ENCODE results near the gene KCNJ18.
"Not testable (repeated sequence)": the region's sequence is repeated elsewhere in the genome, so short reads cannot be mapped to it uniquely, and the experiment has no call there.

The KCNJ18 gene

GRCh38 chr17:21738877-21739474, 46.7 kb downstream of the KCNJ18 start:
- DNase-seq; ATAC-seq; H3K27me3 Mint-ChIP-seq; H3K27ac Mint-ChIP-seq; H3K36me3 Mint-ChIP-seq (ENCODE audit: low read depth); H3K4me3 Mint-ChIP-seq; H3K4me1 Mint-ChIP-seq; H3K9me3 Mint-ChIP-seq: not testable (repeated sequence)

- not testable (repeated sequence) for H3K4me1 Mint-ChIP-seq; H3K27me3 Mint-ChIP-seq; H3K4me3 Mint-ChIP-seq; DNase-seq; H3K27ac Mint-ChIP-seq; H3K36me3 Mint-ChIP-seq (ENCODE audit: low read depth); H3K9me3 Mint-ChIP-seq
- ATAC-seq, result peak; percentile 18
Observed at GRCh38 chr17:21739485-21739884, 47.2 kb downstream of the KCNJ18 start.

GRCh38 chr17:21740836-21741235, 48.5 kb downstream of the KCNJ18 start:
- not testable (repeated sequence) for DNase-seq; H3K27me3 Mint-ChIP-seq; H3K36me3 Mint-ChIP-seq (ENCODE audit: low read depth); H3K4me1 Mint-ChIP-seq; ATAC-seq; H3K27ac Mint-ChIP-seq; H3K4me3 Mint-ChIP-seq; H3K9me3 Mint-ChIP-seq

- not testable (repeated sequence) for H3K4me1 Mint-ChIP-seq; ATAC-seq; H3K36me3 Mint-ChIP-seq (ENCODE audit: low read depth); DNase-seq; H3K27me3 Mint-ChIP-seq; H3K27ac Mint-ChIP-seq; H3K9me3 Mint-ChIP-seq; H3K4me3 Mint-ChIP-seq
Observed at GRCh38 chr17:21741520-21741919, 49.2 kb downstream of the KCNJ18 start.

- Mint-ChIP-seq H3K4me3 (no peak overlapping the region), H3K36me3 (ENCODE audit: low read depth) (no peaks in the 10 kb centered on the region), H3K4me1 (no peaks in the 10 kb centered on the region), H3K27me3 (no peaks in the 10 kb centered on the region), H3K27ac (no peak overlapping the region), H3K9me3 (no peaks in the 10 kb centered on the region)
- DNase-seq, result no peak
- no peak for ATAC-seq
Observed at GRCh38 chr17:21742326-21742725, 50.0 kb downstream of the KCNJ18 start.

- not testable (repeated sequence) for H3K4me3 Mint-ChIP-seq
Observed at GRCh38 chr17:21744151-21744550, 51.8 kb downstream of the KCNJ18 start.

GRCh38 chr17:21744621-21745020, 52.3 kb downstream of the KCNJ18 start:
- H3K4me1 Mint-ChIP-seq; H3K27ac Mint-ChIP-seq; H3K9me3 Mint-ChIP-seq; H3K4me3 Mint-ChIP-seq; DNase-seq; H3K36me3 Mint-ChIP-seq (ENCODE audit: low read depth); ATAC-seq; H3K27me3 Mint-ChIP-seq: not testable (repeated sequence)

More at GRCh38 chr17:21744151-21744550, 51.8 kb downstream of the KCNJ18 start:
- not testable (repeated sequence) for H3K4me1 Mint-ChIP-seq; H3K27ac Mint-ChIP-seq; DNase-seq; H3K36me3 Mint-ChIP-seq (ENCODE audit: low read depth); H3K9me3 Mint-ChIP-seq; H3K27me3 Mint-ChIP-seq; ATAC-seq

- not testable (repeated sequence) for H3K9me3 Mint-ChIP-seq; H3K4me3 Mint-ChIP-seq; DNase-seq; H3K27me3 Mint-ChIP-seq; ATAC-seq; H3K27ac Mint-ChIP-seq; H3K36me3 Mint-ChIP-seq (ENCODE audit: low read depth); H3K4me1 Mint-ChIP-seq
Observed at GRCh38 chr17:21745385-21746054, 53.2 kb downstream of the KCNJ18 start.

GRCh38 chr17:21746415-21746814, 54.1 kb downstream of the KCNJ18 start:
- not testable (repeated sequence) for DNase-seq; H3K36me3 Mint-ChIP-seq (ENCODE audit: low read depth); H3K27me3 Mint-ChIP-seq; ATAC-seq; H3K9me3 Mint-ChIP-seq; H3K4me1 Mint-ChIP-seq; H3K4me3 Mint-ChIP-seq; H3K27ac Mint-ChIP-seq

GRCh38 chr17:21747195-21747915, 55.0 kb downstream of the KCNJ18 start:
- H3K27ac Mint-ChIP-seq; ATAC-seq; H3K4me1 Mint-ChIP-seq; H3K4me3 Mint-ChIP-seq; H3K27me3 Mint-ChIP-seq; H3K36me3 Mint-ChIP-seq (ENCODE audit: low read depth); DNase-seq: not testable (repeated sequence)
- H3K9me3 Mint-ChIP-seq, result peaks cover 11% of the 10 kb centered on the region

GRCh38 chr17:21748686-21749085, 56.4 kb downstream of the KCNJ18 start:
- DNase-seq; ATAC-seq; H3K36me3 Mint-ChIP-seq (ENCODE audit: low read depth); H3K27me3 Mint-ChIP-seq; H3K27ac Mint-ChIP-seq; H3K4me3 Mint-ChIP-seq; H3K4me1 Mint-ChIP-seq: not testable (repeated sequence)
- H3K9me3 Mint-ChIP-seq, result peaks cover 11% of the 10 kb centered on the region

GRCh38 chr17:21749696-21750531, 57.6 kb downstream of the KCNJ18 start:
- not testable (repeated sequence) for H3K4me3 Mint-ChIP-seq; H3K36me3 Mint-ChIP-seq (ENCODE audit: low read depth); H3K27me3 Mint-ChIP-seq

GRCh38 chr17:21751111-21751510, 58.8 kb downstream of the KCNJ18 start:
- H3K36me3 Mint-ChIP-seq (ENCODE audit: low read depth); H3K27me3 Mint-ChIP-seq; H3K27ac Mint-ChIP-seq; H3K4me3 Mint-ChIP-seq; DNase-seq; H3K4me1 Mint-ChIP-seq; ATAC-seq: not testable (repeated sequence)
- H3K9me3 Mint-ChIP-seq, result peaks cover 11% of the 10 kb centered on the region

More at GRCh38 chr17:21749696-21750531, 57.6 kb downstream of the KCNJ18 start:
- not testable (repeated sequence) for DNase-seq, ATAC-seq, H3K27ac Mint-ChIP-seq, H3K4me1 Mint-ChIP-seq
- peaks cover 11% of the 10 kb centered on the region for H3K9me3 Mint-ChIP-seq

All from activated naive CD8-positive, alpha-beta T cell treated with anti-CD3 and anti-CD28 coated beads, Interleukin-2, amount 50 U/mL, for 24 hours (primary cell).